GM06990 (cell line): ENCODE results near the gene TEF.

Experiments
- DNase-seq: peaks from one replicate; pipeline ENCODE4 v3.0.0-alpha.2; 2011; ENCODE audit not compliant: insufficient read length; ENCODE audit errors: extremely low read depth
- H3K27me3 ChIP-seq: replicated peaks from 2 replicates; pipeline ENCODE4 v1.6.0; 2011; ENCODE audit warnings: low read length; ENCODE audit not compliant: control insufficient read depth, insufficient read depth
- H3K36me3 ChIP-seq: 2 replicates; pipeline ENCODE4 v1.5.1; 2011; ENCODE audit warnings: low read length; ENCODE audit not compliant: control insufficient read depth, insufficient read depth
- H3K4me3 ChIP-seq: replicated peaks from 2 replicates; pipeline ENCODE4 v1.5.1; 2011; ENCODE audit warnings: low read depth, mild to moderate bottlenecking, control low read depth, low read length
- CTCF ChIP-seq: IDR thresholded peaks from 2 replicates; pipeline ENCODE4 v1.5.1; 2011; ENCODE audit warnings: low read length, control low read depth, mild to moderate bottlenecking, inconsistent platforms; ENCODE audit not compliant: insufficient read depth, poor library complexity, severe bottlenecking

Gene TEF

GRCh38 chr22:41384128-41384527 is 2.4 kb downstream of the TEF start:
- TF ChIP-seq CTCF: no peak
- no peak for DNase-seq
- no peak overlapping the region for H3K4me3 ChIP-seq
- H3K27me3 ChIP-seq: no peaks in the 10 kb centered on the region
- peaks cover 4% of the 10 kb centered on the region for H3K36me3 ChIP-seq

- Histone ChIP-seq H3K36me3 (peaks cover 5% of the 10 kb centered on the region), H3K4me3 (no peak overlapping the region), H3K27me3 (no peaks in the 10 kb centered on the region)
- no peak for DNase-seq
- no peak for TF ChIP-seq CTCF
Observed at GRCh38 chr22:41387341-41387740, 5.6 kb downstream of the TEF start.

DNA sequence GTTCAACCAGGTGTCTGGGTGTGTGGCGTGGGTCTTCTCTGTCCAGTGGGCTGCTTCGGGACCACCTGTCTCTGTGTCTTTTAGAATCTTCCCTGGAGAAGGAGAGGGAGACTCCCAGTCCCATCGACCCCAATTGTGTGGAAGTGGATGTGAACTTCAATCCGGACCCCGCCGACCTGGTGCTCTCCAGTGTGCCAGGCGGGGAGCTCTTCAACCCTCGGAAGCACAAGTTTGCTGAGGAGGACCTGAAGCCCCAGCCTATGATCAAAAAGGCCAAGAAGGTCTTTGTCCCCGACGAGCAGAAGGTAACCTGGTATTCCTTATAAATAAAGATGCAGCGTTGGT is 12.2 kb downstream of the TEF start:
- Histone ChIP-seq H3K36me3 (peaks cover 3% of the 10 kb centered on the region), H3K27me3 (no peaks in the 10 kb centered on the region), H3K4me3 (no peak overlapping the region)
- no peak for DNase-seq
- TF ChIP-seq CTCF: no peak

GRCh38 chr22:41395531-41396240 is 13.9 kb downstream of the TEF start:
- no peak for TF ChIP-seq CTCF
- Histone ChIP-seq H3K27me3 (no peaks in the 10 kb centered on the region), H3K4me3 (no peak overlapping the region), H3K36me3 (peaks cover 3% of the 10 kb centered on the region)
- no peak for DNase-seq

DNA sequence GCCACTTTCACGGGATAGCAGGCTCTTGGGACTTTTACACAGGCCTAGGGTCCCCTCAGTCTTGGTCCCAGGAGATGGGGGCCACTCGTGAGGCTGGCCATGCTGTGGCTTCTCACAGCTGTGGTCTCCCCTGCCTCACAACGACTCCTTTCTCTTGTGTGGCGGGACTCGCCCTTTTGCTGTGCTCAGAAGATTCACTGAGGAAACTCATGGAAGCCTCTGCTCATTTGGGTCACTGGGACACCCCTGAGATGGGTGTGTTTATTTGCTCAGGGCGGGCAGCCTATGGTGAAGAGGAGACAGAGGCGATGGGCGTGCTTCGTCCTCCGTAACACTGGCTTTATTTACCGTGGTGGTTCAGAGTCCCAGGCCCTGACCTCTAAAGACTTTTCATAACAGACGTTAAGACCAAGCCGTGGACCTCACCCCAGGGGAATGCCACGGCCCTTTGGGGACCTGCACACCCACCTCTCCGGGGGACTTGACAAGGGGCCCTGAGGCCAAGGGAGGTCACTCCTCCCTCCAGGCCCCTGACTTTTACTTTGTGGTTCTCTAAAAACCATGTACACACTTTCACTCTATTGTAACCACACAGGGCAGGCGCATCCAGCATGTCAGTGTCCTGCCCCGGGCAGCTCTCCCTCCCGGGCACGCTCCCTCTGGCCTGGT is 15.5 kb downstream of the TEF start:
- H3K4me3 ChIP-seq: no peak overlapping the region
- TF ChIP-seq CTCF: no peak
- peaks cover 2% of the 10 kb centered on the region; the same call in 1 of the 2 replicates for H3K36me3 ChIP-seq

More for the DNA sequence above, 15.5 kb downstream of the TEF start:
- DNase-seq: no peak
- H3K27me3 ChIP-seq: no peaks in the 10 kb centered on the region
